ENCODE results near the gene TMEM164.
"Not testable (repeated sequence)": the region's sequence is repeated elsewhere in the genome, so short reads cannot be mapped to it uniquely, and the experiment has no call there.

Gene TMEM164

DNA sequence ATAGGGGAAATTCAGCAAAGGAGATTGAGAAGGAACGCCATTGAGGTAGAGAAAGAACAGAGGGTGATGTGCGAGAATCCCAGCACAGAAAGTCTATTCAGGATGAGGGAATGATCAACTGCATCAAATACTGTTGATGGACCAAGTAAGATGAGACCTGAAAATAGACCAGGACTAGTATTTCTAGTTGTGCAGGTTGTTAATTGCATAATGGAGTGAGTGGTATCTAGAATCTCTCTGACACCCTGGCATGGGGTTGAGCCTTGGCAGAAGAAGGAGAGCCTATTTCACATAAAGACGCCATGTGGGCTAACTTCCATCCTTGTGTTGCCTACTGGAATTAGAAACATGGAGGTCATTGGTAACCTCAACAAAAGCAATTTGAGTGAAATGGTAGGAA is 135.6 kb downstream of the TMEM164 start:
- no peak for DNase-seq

DNA sequence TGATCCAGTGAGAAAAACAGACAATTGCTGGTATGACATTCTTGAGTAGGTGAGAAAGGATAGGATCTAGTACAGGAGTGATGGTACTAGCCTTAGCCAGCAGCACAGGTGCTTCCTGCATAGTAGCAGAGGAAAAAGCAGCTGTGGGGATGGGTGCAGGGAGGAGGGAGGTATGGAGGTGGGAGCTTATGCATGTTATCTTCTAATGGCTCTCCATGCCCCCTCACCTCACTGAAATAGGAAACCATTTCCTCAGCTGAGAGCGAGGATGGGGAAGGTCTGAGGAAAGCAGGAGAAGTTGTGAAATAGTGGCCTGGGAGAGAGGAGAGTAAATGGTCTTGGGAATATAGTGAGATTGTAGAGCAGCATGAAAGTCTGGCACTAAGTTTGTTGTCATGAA is 136.3 kb downstream of the TMEM164 start:
- DNase-seq = no peak

DNA sequence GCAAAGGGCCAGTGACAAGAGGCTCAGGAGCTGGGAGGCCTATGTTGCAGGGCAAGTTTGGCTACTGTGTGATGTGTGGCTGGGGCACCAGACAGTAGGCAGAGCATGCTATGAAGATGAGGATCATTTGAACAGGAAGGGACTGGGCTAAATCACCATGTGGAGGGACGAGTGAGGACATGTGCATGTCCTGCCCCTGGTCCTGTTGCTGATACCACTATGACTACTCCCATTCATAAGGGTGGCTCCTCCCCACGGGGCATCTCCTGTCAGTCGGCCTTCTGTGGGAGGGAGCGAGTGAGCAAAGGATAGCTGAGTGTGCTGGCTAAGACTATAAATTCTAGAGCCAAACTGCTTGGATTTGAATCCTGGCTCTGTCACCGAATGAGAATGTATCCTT is 139.2 kb downstream of the TMEM164 start:
- no peak for DNase-seq

DNA sequence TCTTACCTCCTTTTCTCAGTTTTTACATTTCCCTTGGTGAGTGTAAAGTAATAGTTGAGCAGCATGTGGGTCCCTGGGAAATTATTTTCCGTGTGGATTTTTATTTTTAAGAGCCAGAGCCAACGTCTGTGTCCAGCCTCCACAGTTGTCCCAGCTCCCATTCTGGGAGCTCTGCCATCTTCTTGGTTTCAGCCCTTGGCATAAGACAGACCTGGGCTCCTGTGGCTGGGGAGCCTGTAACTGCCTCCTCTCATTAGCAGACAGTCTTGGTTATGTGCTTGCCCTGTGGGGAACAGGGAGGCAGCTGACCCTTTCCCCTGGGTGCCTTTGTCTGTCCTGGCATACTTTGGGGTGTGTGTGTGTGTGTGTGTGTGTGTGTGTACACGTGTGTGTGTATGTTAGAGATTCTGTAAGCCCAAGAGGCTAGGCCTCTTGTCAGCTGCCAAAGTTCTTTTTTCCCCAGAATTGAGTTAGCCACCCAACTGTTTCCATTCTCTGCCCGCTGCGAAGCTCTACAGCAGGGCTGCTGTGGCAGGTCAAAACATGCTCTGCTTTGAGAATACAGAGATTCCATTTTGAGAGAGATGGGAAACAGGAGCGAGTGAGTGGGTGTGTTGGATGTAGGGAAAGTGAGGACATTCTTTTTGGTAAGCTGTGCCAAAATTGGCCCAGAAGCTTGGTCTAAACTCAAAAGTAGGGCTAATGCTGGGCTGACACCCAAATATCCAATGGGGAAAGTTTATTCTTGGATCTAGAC is 140.7 kb downstream of the TMEM164 start:
- DNase-seq = no peak

DNA sequence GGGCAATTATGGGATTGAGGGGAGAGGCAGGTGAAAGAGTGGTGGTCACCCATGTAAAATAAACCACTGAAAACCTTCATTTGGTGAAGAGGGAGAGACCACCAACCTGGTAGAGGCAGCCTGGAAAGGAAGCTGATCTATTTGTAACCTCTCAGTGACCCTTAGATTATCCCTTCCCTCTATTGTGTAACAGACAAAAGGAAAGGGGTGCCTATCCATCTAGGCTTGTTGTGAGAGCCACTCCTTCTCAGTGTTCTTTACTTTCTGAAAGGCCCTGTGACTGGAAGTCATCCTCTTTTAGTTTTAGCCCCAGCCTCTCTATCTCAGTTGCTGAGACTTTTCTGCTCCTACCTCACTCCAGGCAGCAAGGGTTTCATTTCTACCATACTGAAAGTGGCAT is 142.4 kb downstream of the TMEM164 start:
- DNase-seq = no peak

DNA sequence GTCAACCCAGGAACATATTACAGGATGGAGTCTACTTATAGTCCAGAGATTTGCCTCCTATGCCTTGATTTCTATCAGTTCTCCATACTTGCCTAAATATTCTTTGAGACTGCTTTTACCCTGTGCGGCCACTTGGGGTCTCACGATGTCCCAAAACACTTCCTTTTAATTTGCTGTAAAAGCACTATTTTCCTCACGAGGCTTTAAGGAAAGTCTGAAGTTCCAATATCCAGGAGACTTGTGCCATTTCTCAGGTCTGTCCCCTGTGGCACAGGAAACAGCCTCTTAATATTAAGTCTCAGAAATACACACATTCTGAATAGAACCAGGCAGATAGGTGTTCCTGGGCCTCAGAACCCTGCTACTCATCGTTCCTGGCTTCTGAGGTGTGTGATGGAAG is 142.9 kb downstream of the TMEM164 start:
- peak; percentile 13 for DNase-seq

DNA sequence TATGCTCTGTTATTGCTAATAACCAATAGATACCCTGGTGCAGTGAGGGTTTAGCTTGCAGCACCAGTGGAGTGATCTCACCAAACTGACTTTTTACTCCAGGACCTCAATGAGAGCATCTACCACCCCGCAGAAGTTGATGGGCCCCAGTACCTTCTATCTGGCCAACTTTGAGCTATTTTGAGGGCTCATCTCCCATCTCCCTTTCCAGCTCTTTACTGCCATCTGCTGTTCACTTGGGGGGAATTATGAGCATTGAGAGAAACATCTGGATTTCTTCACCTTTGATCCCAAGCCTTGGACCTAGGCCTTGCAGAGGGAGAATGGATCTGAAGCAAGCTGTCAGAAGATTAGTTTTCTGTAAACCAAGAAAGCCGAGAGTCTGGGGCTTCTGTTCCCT is 143.6 kb downstream of the TMEM164 start:
- peak; percentile 29 for DNase-seq

DNA sequence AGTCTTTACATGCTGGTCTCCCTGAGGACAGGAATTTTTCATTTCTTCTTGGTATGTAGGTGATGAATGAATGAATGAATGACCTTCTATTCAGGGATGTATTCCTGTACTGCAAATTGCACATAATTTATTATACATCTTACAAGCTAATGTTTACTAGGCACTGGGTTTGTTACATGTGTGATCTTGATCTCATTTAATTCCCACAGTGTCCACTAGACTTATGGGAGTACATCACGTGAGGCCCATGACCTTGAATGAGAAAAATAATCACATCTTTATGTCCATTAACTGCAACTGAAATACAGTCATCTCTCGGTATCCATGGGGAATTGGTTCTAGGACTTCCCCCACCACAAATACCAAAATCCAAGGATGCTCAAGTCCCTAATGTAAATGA is 150.3 kb downstream of the TMEM164 start:
- DNase-seq = no peak

DNA sequence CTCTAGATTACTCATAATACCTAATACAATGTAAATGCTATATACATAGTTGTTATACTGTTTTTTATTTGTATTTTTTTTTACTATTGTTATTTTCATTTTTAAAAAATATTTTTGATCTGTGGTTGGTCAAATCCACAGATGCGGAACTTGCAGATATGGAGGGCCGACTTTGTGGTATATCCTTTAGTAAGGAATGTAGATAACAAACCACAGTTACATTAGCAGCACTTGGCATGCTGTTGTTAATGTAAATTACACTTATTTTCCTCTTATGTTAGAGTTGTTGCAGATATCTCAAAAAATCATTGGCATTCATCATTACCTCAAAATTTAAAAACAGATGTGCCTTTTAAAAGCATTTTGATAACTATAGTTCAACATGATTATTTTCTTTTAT is 151.0 kb downstream of the TMEM164 start:
- no peak for DNase-seq

DNA sequence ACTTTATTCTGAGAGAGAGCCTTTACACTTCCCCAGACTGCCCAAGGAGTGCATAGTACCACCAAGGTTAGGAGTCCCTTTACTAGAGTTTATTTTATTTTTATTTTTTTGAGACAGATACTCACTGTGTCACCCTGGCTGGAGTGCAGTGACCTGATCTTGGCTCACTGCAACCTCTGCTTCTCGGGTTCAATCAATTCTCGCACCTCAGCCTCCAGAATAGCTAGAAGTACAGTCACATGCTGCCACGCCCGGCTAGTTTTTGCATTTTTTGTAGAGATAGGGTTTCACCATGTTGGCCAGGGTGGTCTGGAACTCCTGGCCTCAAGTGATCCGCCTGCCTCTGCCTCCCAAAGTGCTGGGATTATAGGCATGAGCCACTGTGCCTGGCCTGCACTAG is 151.4 kb downstream of the TMEM164 start:
- not testable (repeated sequence) for DNase-seq

DNA sequence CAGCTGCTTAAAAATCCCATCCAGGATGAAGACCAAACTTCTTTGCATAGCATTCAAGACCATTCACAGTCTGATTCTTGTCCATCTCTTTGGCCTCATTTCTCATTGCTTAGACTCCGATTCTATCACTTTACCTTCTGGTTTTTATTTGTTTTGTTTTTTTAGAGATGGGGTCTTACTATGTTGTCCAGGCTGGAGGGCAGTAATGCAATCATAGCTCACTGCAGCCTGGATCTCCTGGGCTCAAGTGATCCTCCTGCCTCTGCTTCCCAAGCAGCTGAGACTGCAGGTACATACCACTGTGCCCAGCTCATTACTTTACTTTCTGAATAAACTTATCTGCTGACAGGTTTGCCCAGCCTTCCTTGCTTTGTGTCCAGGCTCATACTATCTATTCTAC is 152.8 kb downstream of the TMEM164 start:
- DNase-seq = no peak

DNA sequence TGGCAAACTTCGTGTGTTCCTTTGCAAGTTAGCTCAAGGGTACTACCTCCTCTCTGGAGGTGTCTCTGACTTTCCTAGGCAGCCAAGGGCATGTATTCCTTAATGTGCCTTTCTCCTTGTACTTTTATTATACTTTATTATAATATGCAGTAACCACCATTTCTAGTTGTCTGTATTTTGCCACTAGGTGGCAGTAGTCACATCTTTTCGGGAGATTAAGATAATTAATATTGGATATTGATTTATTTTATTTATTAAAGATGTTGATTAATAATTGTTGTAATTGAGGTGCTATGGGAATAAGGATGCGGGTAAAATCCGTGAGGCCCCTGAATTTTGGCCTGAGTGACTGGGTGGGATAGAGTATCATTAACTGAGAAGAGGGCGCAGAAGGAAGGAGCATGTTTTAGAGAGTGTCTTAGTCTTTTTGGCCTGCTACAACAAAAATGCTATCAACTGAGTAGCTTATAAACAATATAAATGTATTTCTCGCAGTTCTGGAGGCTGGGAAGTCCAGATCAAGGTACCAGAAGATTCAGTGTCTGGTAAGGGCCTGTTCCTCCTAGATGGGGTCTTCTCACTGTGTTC is 153.3 kb downstream of the TMEM164 start:
- DNase-seq = no peak

DNA sequence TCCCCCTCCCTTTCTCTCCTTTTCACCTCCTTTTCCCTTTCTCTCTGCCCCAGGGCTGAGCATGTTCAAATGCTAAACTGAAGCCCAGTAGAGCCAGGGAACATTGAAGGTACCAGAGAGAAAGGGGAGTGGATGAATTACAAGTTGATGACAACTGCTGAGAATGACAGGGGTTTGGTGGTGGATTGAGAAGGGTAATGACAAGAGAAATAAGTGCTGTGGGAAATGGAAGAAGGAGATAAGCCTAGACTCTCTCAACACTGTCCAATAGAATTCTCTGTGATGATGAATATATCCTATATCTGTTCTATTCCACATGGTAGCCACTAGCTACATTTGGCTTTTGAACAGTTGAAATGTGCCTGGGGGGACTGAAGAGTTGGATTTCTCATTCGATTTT is 154.5 kb downstream of the TMEM164 start:
- no peak for DNase-seq

DNA sequence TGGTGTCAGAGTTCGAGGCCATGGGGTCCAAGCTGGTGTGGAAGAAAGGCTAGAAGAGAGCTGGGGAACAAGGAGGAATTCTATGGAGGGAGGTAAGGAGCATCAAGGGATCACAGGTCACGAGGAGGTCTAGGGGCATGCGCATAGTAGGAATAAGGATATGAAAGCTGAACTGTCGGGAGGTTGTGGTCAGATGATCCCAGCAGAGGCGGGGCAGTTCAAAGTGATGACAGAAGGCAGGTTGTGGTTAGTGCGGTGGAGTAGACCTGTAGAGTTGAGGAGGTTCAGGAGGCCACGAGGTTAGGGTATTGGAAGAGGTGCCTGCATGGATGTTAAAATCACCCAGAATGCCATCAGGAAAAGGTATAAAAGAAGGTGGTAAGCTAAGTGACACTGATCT is 156.3 kb downstream of the TMEM164 start:
- DNase-seq = no peak

DNA sequence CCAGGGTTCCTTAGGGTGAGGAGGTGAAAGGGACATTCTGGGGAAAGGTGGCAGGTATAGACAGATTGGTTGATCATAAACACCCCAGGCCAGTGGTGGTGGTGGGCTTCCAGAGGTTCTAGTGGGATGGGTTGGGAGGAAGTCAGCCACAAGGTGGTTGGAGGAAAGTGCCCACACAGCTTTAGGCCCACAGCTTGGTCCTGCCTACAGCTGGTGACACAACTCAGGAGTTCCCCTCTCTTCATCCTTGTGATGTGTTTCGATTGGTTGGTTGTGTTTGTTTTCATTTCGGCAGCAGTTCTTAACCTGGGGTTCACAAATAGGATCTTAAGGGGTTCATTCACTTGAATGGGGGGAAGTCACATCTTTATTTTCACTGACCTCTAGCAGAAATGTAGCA is 157.0 kb downstream of the TMEM164 start:
- no peak for DNase-seq

DNA sequence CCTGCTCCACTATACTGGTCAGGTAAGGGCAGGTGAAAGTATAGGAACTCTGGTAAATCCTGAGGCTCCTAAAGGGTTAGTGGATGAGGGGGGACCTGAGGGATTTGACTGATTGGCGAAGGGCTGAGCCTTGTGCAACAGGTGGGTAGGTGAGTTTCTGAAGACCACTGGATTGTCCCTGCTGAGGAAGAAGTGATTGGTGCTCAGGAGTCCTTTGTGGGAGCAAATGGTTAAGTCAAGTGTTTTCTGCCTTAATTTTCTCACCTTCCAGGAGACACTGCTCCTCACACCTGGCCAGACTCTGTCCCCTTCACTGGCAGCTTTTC is 158.4 kb downstream of the TMEM164 start:
- no peak for DNase-seq

DNA sequence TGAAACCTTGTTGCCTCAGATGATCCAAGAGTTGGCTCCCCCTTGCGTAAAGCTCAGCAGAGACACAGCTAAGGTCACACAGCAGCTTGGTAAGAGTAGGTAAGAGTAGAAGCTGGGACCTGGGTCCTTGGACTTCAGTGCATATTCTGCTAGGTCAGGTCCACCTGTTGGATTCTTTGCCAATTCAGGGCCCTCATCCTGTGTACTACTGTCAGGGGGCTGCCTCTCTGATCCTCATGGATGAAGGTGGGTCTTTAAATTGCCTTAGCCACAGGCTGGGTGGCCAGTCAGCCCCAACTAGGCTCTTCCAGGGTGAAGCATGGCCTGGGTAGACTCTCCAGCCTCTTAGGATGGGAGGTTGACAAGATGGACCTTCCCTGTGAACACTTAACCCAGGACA is 159.2 kb downstream of the TMEM164 start:
- no peak for DNase-seq

DNA sequence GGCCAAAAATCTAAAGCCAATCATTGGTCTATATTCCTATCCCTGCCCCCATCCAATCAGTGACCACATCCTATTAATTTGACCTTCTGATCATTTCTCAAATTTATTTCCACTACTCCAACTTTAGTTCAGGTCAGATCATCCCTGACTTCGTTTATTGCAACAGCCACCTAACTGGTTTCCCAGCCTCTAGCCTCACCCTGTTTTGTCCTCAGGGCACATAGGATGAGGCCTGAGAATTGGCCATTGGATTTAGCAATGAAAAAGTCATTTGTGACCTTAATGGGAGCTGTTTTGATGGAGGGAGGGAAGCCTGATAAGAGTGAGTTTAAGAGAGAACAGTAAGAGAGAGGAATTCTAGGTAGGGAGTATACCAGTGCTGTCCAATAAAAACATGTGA is 160.0 kb downstream of the TMEM164 start:
- no peak for DNase-seq

DNA sequence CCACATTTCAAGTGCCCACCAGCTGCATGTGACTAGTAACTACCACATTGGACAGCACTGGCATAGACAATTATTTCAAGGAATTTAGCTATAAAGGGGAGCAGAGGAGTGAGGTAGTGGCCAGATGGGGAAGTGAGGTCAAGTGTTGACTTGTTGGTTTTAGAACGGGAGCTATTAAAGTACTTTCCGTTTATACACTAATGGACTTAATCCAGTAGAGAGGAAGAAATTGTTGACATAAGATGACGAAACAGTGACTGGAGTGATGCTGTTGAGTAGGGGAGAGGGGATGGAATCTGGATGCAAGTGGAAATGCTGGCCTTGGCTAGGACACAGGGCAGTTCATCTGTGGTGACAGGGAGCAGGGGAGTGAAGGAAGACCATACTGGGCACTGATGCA is 160.6 kb downstream of the TMEM164 start:
- no peak for DNase-seq

DNA sequence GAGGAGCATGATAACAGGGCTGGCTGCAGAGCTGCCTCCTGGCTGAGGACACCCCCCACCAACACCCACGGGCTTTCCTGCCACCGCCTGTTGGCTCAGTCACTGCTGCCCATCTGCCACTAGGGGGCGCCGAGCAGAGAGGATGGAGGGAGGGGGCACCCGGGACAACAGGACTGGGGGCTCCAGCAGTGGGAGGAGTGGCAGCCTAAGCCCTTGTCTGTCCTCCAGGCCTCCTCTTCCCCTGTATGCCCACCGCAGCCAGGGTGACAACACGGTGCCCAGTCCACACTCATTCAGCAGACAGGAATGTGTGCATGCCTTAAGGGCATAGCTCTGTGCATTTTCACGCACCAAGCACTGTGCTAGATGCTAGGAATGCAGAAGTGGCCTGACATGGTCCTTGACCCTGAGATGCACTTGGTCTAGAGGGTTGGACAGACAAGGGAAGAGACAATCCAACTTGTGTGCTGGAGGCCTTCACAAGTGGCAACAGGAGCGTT is 165.1 kb downstream of the TMEM164 start:
- DNase-seq = peak; percentile 57

DNA sequence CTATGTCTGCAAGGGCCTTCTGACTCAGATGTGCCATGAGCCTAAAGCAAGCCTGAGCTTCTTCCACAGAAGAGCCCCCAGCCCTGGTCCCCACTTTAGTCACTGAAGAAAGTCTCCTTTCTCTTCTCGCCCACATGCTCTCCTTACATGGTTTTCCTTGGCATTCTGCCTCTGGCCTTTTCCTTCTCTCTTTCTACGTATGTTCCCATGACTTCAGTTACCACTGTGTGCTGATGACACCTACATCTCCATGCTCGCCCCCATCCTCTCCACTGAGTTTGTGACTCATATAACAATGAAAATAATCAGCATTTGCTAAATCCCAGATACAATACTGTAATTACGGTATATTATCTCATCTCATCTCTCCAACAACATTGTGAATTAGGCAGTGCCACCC is 165.7 kb downstream of the TMEM164 start:
- no peak for DNase-seq

DNA sequence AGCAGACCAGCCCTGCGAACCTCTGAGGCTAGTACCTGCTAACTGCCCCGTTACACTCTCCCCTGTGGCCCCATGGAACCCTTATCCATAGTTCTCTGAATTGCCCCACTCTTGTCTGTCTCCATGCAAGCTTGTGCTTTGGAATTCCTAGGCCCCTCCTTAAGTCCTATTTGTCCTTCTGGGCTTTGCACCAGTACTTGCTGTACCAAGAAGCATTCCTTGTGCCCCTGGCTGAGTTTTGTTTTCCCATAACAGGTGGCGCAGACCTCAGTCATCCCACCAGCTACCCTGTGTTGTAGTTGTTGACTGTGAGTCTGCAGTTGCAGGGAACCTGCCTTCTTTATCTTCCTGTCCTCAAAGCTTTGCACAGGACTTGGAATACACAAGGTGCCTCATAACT is 167.1 kb downstream of the TMEM164 start:
- DNase-seq = no peak

DNA sequence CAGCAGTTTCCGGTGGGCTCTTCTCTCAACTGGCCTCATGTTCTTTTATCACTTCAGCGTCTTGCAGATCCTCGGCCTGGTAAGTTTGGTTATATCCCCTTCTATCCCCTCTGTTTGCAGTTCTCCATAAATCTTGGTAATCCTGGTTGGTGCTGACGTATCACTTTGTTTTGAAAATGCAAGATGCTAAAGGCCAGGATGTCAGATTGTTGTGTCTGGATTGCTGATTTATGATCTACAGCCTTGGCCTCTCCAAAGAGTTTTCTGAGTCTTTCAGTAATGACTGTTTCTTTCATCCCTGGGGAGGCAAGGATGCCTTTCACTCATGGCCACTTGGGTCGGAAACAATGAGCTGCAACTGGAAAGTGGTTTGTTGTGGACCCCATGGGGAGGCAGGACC is 168.5 kb downstream of the TMEM164 start:
- DNase-seq = no peak

DNA sequence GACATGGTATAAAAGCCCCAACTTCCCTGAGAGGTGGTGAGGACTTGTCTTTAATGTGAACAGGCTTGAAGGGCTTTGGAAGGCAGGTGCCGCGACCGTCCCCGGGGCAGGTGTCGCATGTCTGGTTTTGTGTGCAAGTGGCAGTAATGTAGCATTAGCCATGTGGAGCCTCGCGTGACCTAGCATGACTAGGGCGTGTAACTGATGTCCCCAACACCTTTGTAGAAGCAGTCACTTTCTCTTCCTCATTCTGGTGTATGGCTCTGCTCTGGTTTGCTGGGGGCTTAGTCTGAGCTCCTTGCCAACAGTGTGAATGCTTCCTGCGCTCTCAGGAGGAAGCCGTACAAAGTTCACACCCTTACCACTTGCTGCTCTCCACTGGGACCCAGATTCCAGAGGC is 169.3 kb downstream of the TMEM164 start:
- no peak for DNase-seq

All from activated CD4-positive, alpha-beta T cell treated with anti-CD3 and anti-CD28 coated beads for 48 hours (primary cell).